ENCODE results near the gene BABAM2.

Gene BABAM2

GRCh38 chr2:28387082-28387960 lies 496.8 kb downstream of the BABAM2 start:
- Histone ChIP-seq H3K9me3 (ENCODE audit: insufficient read depth, low read length, severe bottlenecking) (no peaks in the 10 kb centered on the region), H3K4me3 (ENCODE audit: low read depth in 1 of 2, low read length in 2 of 2) (no peak overlapping the region), H3K9ac (ENCODE audit: low read depth, low read length) (no peak overlapping the region), H2AFZ (ENCODE audit: low read depth, low read length) (no peak overlapping the region), H3K27ac (ENCODE audit: low read length) (no peak overlapping the region), H3K27me3 (ENCODE audit: insufficient read depth, low read length, poor library complexity) (peaks cover 2% of the 10 kb centered on the region), H3K36me3 (ENCODE audit: insufficient read depth, low read length) (no peaks in the 10 kb centered on the region), H4K20me1 (ENCODE audit: insufficient read depth, low read length) (no peaks in the 10 kb centered on the region), H3K4me1 (ENCODE audit: insufficient read depth, low read length) (peaks cover 21% of the 10 kb centered on the region), H3K79me2 (ENCODE audit: insufficient read depth, low read length) (no peaks in the 10 kb centered on the region), H3K4me2 (ENCODE audit: insufficient read depth, low read length) (no peak overlapping the region)
- ATAC-seq (ENCODE audit: insufficient read depth, low read depth): no peak
- DNase-seq: no peak
- no peak for TF ChIP-seq EZH2 (IDR thresholded peaks at IDR 0.05; ENCODE audit: borderline replicate concordance, low read depth, low read length, severe bottlenecking)
- TF ChIP-seq CTCF (IDR thresholded peaks at IDR 0.05; ENCODE audit: borderline replicate concordance, extremely low read depth, low read length, poor library complexity, severe bottlenecking): no peak

All from DND-41 (cell line).